HG03025 (cell line): Measurements from ENCODE around the gene TBPL1.

Experiments used
- ATAC-seq: cut with Tn5 transposase; IDR thresholded peaks from one replicate; pipeline ENCODE4 v1.9.1; 2021; ENCODE audit warnings: mild to moderate bottlenecking, moderate library complexity; ENCODE audit not compliant: unreplicated experiment, low FRiP score

The TBPL1 gene

DNA sequence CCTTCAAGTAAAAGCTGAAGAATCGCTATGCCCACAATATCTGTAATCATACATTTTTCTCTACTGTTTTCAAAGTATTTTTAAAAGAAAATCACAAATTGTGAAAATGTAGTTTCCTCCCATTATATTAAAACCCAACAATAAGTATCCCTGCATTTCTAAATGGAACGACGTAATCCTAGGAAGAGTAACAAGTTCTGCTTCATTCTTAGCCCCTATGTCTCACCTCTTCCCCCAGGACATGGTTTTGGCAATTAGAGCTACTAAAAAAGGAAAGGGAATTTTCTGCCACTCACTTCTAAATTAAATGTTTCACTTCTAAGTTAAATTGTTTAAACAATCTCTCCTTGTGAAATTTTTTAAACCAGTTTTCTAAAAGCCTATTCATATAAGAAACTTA, 47.4 kb downstream of the TBPL1 start:
- ATAC-seq, result no peak

GRCh38 chr6:134002821-134003220, 49.8 kb downstream of the TBPL1 start:
- no peak for ATAC-seq

DNA sequence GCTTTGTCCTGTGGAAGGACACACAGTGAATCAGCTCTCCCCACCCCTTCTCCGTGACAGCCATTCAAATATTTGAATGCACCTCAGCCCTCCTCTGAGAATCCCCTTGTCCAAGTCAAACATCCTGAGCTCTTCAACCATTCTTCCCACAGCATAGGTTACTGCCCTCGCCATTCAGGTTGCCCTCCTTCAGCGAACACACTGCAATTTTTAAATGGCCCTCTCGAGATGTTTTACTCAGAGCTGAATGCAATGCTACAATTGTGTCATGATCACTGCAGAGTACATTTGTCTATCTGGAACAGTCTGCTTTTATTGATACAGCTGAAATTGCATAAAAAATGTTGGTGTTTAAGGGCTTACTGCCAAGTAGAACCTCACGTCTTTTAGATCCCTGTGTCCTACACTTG, 50.5 kb downstream of the TBPL1 start:
- no peak for ATAC-seq

- ATAC-seq, result no peak
These were observed 51.7 kb downstream of the TBPL1 start for GRCh38 chr6:134004714-134005113.

GRCh38 chr6:134005800-134006199, 52.8 kb downstream of the TBPL1 start:
- ATAC-seq, result no peak

GRCh38 chr6:134007077-134007476, 54.1 kb downstream of the TBPL1 start:
- ATAC-seq, result no peak

- ATAC-seq, result no peak
These were observed 56.9 kb downstream of the TBPL1 start for GRCh38 chr6:134009876-134010275.

GRCh38 chr6:134010400-134010799, 57.4 kb downstream of the TBPL1 start:
- no peak for ATAC-seq

DNA sequence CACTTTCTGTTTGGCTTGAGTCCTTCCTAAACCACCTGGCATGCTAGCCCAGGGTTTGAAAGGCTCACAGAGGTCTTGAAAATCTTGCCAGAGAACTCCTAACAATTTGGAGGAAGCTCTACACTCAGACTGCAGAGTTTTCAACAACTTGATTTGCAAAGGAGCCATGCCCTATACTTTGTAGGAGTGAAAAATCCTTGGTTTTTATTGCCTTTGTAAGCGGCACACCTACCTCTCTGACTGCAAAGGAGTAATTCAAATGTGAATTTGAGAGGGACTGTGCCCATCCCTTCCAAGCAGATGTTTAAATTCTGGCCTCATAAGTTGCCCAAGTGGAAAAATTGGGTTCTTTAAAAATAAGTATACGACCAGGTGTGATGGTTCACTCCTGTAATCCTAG, 58.0 kb downstream of the TBPL1 start:
- ATAC-seq, result no peak

DNA sequence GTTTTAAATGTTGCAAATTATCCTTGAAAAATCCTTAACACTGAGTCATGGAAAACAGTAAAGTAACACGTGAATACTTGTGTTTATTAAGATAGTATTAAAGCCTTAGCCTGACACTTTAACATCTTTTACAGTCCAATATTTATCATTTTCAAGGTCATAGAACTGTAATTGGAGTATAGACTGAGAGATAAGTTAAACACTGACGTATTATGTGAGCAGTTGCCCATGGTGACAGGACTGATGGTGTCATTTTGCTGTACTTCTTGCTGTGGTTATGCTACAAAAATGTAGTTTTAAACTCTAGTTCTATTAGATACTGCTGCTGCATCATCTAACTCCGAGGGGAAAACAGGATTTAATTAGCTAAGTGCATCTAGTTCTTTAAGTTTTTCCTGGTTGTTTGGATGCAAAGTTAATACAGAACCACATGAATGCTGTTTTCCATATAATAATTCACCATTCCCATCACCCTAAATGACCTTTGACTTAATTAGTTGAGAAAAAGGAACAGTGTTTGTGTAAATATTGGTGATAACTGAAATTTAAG, 61.6 kb downstream of the TBPL1 start:
- ATAC-seq, result no peak

GRCh38 chr6:134015719-134016557, 62.9 kb downstream of the TBPL1 start:
- no peak for ATAC-seq

DNA sequence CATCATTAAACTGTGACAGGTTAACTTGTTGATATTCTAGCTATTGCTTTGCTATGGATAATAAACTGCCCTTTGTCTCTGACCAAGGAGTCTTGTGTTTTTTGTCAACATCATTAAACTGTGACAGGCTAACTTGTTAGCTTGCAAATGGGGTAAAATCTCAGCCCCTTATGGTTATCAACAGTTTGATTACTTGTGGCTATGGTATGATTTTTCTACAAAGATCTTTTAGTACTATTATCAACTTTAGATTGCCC, 63.5 kb downstream of the TBPL1 start:
- ATAC-seq, result no peak

DNA sequence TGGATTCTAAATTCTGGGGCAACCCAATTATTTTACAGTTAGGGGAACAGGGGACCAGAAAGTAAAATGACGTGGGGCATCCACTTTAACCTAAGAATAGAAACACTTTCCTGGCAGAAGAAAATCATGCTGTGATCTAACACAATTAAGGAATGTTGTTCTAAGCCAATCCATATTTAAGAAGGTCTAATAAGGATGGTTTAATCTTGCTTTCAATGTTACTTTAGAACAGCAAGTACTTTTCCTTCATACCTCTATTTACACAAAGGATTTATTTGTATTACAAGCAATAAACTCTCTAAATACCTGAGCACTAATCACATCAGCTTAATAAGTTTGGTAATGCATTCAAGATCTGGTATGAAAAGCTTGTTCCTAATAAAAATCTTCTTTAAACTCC, 67.0 kb downstream of the TBPL1 start:
- ATAC-seq, result no peak

DNA sequence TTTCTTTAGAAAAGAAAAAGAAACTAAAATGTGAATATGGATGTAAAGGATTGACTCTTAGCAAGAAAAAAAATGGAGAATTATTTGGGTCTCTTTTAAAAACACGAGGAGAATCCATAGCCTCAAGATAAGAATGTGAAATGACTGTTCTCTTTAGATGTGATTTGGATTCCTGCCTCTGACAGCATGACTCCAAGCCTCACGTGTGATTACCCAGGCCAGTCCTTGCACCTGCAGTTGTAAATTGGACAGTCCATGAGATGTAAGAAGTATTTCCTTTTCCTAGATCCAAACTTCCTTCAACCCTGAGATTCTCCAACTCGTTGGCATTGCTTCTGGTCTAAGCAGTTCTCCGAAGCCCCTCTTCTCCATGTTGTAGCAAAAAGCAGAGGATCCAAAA, 67.5 kb downstream of the TBPL1 start:
- no peak for ATAC-seq

- no peak for ATAC-seq
These were observed 67.9 kb downstream of the TBPL1 start for GRCh38 chr6:134020968-134021367.

- ATAC-seq, result no peak
These were observed 68.5 kb downstream of the TBPL1 start for GRCh38 chr6:134021396-134022122.

DNA sequence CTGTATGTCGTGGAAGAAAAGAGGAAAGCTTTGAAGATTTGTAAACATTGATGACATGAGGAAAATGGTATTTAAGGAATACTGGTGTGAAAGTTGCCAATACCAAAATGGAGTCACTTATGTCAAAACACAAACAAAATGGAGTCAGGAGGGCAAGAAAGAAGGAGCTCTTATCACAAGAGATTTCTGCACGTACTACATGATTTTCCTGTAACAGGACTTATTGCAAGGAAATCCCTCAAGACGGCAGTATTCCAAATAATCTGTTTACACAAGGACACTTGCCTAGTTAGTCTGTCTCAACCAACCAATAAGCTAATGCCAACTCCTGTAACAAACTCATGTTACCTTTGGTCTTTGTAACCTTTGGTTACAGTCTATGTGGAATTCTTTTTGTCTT, 69.6 kb downstream of the TBPL1 start:
- ATAC-seq, result no peak

DNA sequence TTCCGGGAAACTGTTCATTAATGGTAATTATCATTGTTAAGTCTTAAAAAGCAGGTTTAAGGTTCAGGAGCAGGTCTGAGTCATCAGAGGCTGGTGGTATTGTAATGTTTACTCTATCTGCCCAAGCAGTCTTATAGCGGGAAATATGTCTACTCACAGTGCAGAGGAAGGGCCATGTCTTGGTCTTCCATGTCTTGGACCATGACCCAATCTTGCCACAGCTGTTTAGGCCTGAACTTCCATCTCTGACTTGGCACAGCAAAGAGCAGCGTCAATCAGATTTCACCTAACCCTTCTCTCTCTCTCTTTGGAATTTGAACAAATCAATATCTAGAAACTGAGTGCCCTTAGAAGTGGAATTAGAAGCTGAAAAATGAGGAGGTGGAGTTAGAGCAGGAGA, 73.6 kb downstream of the TBPL1 start:
- no peak for ATAC-seq

DNA sequence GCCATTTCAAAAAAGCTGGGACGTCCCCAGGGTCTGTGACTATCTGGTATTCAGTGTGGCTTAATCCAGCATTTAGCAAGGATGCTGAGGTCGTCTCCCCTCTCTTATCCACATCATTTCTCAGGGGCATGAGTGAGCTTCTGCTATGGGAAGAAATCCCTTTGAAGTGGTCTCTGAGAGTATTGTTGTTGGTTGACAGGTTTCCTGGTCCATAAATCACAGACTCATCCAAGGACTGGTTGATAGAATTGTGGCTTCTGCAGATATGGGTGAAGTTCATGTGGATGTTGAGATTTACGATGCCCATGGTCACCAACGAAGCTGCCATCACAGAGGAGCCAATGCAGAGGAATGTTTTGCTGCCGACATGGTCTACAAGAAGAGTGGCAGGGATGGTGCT, 75.4 kb downstream of the TBPL1 start:
- no peak for ATAC-seq

DNA sequence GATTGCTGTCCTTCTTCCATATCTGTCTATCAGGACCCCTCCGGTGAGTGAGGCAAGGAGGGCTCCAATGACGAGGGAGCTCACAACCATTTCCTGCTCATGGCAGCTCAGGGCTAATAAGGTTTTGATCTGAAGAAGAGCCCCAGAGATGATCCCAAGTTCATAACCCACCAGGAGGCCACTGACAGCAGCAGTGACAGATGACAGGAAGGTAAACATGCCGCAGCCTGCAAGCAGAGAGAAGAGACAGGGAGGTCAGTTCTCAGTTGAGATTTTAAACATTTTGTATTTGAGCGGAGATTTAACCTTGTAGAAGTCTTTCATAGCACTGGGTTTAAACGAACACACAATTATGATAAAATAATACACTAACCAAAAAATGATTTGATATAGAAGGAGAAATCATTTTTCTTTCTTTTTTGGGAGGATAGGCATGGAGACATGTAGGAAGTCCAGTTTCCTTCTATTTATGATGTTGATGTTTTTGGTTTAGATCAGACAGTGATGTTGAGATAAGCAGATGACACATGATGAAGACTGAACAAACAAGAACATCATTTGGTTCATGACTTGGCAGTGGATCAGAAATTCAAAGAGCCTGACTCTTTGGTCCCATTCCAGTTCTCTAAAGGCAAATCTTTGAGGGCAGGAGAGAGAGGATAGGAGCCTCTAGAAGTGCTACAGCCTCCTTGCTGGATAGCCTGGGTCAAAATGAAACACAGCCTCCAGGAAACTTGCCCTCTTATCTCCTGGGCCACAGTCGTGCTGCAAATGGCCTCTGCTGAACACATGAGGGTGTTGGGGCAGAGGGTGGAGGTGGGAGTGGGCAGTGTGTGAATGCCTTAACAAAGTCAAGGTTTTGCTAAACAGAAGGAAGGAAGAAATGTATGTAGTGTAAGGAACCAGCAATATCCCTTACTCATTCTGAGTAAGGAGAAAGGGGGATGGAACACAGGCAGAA, 76.8 kb downstream of the TBPL1 start:
- ATAC-seq, result no peak

GRCh38 chr6:134031696-134032255, 78.8 kb downstream of the TBPL1 start:
- ATAC-seq, result no peak
